Thyroid gland (tissue), 4 donors: ENCODE results near the gene PLAAT3.
A peak's percentile ranks its signal among the peaks of the same experiment; 100 is the strongest.

ENCODE experiments used
- CTCF ChIP-seq, 6 experiments: fragments of 200-600 bp in 3 of 6; fragments of 450-650 bp in 3 of 6; sonication (generic) in 3 of 6; IDR thresholded peaks; one replicate each; pipeline ENCODE4 v1.5.1; 2016 to 2019; ENCODE audit warnings: antibody characterized with exemption in 6 of 6, mild to moderate bottlenecking in 2 of 6, inconsistent platforms in 1 of 6, moderate library complexity in 1 of 6
- POLR2A ChIP-seq, 2 donors: fragments of 450-650 bp; IDR thresholded peaks; one replicate each; pipeline ENCODE4 v1.6.1; 2017; ENCODE audit warnings: antibody characterized with exemption in 2 of 2, mild to moderate bottlenecking in 2 of 2, moderate library complexity in 1 of 2

GRCh38 chr11:63564784-63565350 lies 49.4 kb downstream of the PLAAT3 start:
- peak in 1 of 2 donors; percentile 6 for TF ChIP-seq POLR2A (IDR thresholded peaks at IDR 0.05)
- TF ChIP-seq CTCF (IDR thresholded peaks at IDR 0.05): no peak
